ENCODE data around the gene SLC22A17.
"Not testable (repeated sequence)": the region's sequence is repeated elsewhere in the genome, so short reads cannot be mapped to it uniquely, and the experiment has no call there.

The SLC22A17 gene

DNA sequence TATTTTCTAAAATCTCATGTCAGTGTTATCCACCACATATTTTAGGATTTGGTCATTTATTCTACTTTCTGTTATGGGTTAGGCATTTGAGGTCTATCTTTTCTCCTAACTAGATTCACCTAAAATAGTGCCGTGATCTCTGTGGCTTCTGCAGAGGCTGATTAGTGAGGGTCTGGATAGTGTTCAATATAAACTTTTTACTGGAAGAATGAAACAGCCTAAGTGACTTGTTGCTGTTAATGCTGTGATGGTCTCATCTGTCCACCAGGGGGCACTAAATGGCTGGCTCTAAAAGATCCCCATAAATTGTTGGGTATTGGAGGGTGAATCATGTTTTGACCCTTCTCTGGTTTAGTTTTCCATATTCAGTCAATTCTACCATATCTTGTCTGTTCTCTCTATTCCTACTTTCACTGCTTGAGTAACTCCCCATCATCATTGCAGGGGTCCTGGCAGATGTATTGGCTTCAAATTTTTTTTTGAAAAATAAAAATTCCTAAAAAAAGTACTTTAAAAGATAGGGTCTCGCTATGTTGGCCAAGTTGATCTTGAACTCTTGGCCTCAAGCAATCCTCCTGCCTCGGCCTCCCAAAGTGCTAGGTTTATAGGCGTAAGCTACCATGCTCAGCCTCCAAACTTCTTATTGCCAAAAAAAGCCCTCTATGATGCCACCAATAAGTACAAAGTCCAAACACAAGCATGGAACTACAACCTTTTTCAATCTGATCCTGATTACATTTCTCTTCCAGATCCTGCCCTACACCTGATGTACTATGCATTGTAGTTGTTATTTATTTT is 24.5 kb downstream of the SLC22A17 start:
- peak; percentile 74 to 78 for DNase-seq

- no peak for DNase-seq
These were observed 26.0 kb downstream of the SLC22A17 start for GRCh38 chr14:23326491-23327332.

DNA sequence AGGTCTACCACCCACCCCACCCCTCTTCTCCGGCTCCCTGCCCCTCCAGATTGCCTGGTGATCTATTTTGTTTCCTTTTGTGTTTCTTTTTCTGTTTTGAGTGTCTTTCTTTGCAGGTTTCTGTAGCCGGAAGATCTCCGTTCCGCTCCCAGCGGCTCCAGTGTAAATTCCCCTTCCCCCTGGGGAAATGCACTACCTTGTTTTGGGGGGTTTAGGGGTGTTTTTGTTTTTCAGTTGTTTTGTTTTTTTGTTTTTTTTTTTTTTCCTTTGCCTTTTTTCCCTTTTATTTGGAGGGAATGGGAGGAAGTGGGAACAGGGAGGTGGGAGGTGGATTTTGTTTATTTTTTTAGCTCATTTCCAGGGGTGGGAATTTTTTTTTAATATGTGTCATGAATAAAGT is 26.9 kb downstream of the SLC22A17 start:
- DNase-seq: not testable (repeated sequence)

DNA sequence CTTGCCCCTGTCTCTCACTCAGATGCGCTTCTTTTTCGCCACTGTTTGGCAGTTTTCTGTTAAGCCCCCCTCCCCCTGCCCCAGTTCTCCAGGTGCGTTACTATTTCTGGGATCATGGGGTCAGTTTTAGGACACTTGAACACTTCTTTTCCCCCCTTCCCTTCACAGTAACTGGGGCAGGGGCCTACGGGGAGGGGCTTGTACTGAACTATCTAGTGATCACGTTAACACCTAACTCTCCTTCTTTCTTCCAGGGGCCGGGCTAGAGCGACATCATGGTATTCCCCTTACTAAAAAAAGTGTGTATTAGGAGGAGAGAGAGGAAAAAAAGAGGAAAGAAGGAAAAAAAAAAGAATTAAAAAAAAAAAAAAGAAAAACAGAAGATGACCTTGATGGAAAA is 27.7 kb downstream of the SLC22A17 start:
- DNase-seq: no peak

DNA sequence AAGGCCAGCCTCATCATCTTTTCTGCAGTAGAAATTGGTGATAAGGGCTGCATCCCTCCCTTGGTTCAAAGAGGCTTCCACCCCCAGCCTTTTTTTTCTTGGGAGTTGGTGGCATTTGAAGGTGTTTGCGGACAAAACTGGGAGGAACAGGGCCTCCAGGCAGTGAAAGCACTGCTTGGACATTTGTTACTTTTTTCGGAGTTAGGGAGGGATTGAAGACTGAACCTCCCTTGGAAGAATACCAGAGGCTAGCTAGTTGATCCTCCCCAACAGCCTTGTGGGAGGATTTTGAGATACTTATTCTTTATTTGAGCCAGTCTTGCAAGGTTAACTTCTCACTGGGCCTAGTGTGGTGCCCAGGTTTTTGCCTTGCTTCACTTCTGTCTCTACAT is 28.2 kb downstream of the SLC22A17 start:
- no peak for DNase-seq

DNA sequence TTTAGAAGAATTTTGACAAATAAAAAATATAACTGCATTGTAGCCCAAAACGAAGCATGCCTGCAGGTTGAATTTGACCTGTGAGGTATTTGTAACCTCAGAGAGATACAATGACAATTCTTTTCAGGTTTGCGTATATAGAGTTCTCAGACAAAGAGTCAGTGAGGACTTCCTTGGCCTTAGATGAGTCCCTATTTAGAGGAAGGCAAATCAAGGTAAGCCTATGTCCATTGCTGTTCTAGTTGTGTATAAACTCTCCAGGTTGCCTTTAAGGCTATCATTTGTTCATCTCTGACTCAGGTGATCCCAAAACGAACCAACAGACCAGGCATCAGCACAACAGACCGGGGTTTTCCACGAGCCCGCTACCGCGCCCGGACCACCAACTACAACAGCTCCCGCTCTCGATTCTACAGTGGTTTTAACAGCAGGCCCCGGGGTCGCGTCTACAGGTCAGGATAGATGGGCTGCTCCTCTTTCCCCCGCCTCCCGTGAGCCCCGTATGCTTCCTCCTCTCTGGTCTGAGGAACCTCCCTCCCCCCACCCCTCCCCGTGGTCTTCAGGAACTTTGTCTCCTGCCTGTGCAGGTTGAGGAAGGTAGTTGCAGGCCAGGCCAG is 28.7 kb downstream of the SLC22A17 start:
- DNase-seq: no peak

DNA sequence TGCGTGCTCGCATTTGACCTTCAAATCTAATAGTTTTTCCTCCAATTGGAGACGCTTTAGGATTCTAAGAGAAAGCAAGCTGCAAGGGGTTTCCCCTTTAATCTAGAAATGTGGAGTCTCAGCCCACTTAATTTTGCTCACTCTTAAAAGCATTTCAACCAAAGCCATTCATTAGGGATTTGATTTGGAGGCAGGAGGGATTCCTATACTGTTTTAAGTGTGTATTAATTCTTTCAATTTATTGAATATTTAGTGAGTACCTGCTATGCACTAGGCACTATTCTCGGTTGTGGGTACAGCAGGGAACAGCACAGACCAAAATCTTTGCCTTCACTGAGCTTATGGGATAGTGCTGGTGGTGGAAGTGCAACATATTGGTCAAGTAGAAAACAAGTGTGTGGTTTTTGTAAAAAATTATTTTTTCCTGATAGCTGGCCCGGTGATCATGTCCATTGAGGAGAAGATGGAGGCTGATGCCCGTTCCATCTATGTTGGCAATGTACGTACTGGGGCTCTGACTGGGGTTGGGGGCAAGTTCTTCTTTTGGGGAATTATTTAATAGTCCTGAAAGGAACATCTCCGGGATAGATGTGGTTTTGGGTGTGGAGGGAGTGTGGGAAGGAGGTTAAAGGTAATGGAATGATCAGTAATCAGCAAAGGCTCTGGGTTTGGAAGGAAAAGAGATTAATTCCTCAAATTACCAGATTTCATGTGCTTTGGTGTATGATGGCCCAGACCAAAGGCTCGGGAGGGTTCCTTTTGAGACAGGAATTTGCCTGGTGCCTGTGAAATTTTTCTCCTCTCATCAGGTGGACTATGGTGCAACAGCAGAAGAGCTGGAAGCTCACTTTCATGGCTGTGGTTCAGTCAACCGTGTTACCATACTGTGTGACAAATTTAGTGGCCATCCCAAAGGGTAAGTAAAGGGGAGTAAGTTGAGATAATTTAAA is 29.8 kb downstream of the SLC22A17 start:
- DNase-seq: no peak

- no peak for DNase-seq
These were observed 30.8 kb downstream of the SLC22A17 start for GRCh38 chr14:23321572-23322547.

- peak; percentile 99 to 100 for DNase-seq
These were observed 31.8 kb downstream of the SLC22A17 start, which contains the start of gene PABPN1 for GRCh38 chr14:23320584-23321571. Gene PABPN1, plus strand, starts transcription at chr14:23321457. Its CDS starts 13 bp downstream, at chr14:23321470.

- no peak for DNase-seq
These were observed 32.7 kb downstream of the SLC22A17 start for GRCh38 chr14:23319746-23320583.

- no peak for DNase-seq
These were observed 36.4 kb downstream of the SLC22A17 start for GRCh38 chr14:23316300-23316699.

DNA sequence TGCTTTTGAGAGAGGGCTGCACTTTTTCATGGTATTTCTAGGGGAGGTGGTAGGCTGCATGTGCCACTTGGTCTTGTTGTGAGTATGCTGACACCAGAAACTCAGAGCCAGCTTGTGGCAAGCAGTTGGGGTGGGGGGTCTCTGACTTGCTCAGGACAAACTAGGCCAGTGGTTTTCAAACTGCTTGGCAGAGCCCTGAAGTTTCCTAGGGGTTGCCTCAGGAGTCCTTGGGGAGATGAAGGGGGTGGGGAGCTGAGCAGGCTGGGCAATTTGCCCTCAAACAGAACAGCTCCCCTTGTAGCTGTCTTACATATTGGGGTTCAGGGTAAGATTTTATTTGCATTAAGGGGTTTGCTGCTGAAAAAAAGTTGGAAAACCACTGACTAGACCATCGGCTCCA is 42.1 kb downstream of the SLC22A17 start:
- DNase-seq: no peak

DNA sequence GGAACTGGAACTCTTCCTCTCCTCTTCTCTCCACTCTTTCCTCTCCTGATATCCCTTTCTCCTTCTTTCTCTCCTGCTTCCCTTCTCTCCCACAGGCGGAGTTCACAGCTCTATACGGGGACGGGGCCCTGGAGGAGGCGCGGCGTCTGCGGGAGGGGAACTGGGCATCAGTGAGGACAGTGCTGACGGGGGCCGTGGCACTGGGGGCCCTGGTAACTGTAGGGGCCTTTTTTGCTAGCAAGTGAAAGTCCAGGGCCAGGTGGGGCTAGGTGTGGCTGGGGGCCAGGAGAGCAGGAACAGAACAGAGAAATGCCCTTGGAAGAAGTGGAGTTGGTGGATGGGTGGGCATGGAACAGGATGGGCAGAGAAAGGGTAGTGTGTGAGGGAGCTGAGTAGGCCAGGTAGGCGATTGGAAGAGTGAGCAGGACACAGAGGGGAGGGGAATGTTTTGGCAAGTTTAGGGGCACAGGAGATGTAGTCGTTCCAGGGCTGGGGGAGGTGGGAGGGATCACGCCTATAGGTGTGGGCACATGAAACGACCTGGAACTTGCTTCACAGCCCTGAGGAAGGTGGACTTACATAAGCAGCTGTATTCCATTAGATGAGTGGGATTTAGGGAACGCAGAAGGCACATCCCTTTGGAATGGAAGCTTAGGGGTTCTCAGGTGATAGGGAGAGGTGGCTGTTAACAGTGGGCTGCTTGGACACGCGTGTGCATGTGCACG is 43.8 kb downstream of the SLC22A17 start:
- no peak for DNase-seq

- DNase-seq: no peak
These were observed 44.7 kb downstream of the SLC22A17 start for GRCh38 chr14:23307687-23308644.

- DNase-seq: no peak
These were observed 45.5 kb downstream of the SLC22A17 start for GRCh38 chr14:23307146-23307530.

DNA sequence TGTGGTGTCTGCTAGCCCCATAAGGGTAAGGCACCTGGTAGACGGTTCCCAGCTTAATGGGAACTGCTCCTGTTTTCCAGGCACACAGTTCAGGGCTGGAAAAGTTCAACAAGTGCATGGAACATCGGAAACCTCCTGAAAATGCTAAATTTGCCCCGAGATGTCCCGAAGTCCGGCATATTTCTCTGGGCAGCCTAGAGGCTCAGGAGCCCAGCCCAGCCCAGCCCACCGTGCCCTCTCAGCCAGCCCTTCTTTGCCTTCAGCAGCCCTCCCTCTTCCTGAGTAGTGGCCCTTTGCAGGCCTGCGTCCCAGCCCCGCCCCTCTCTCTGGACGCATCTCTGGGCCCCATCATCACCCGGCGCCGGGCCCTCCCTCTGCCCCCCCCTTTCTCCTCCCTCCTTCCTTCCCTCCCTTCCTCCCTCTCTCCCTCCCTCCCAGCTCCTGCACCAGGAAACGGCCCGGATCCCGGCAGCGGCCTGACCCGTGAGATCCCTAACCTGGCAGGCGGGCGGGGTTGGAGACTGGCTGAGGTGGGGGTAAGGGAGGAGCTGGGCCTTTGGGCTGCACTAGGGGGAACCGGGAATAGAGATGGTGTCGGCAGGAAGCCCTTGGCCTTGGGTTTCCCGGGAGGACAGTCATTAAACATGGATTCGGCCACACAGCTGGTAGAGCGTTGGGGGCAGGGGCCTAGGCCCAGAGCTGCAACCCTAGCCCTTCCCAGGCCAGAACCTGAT is 46.1 kb downstream of the SLC22A17 start, which contains the start of gene BCL2L2:
TSS of gene BCL2L2 (plus strand) at position 422 of the 734 bp plus-strand sequence. CDS start 935 bp downstream, outside the sequence.
- peak; percentile 77 to 80 for DNase-seq

All from NCI-H446 (cell line).